HG02852 (cell line): Measurements from ENCODE around the gene SERPINB10.

Experiments
- ATAC-seq: cut with Tn5 transposase; IDR thresholded peaks from one replicate; pipeline ENCODE4 v1.9.1; 2021; ENCODE audit warnings: mild to moderate bottlenecking, moderate library complexity; ENCODE audit not compliant: unreplicated experiment

SERPINB10 gene

GRCh38 chr18:63907664-63908063, at the start of gene SERPINB10:
SERPINB10 (plus strand) TSS chr18:63907958; CDS start chr18:63915511, 7,553 bp downstream.
- ATAC-seq: peak; percentile 58

- ATAC-seq: no peak
Observed at GRCh38 chr18:63858456-63858855, 49.3 kb upstream of the SERPINB10 start.

GRCh38 chr18:63859781-63860475, 47.8 kb upstream of the SERPINB10 start:
- no peak for ATAC-seq

- no peak for ATAC-seq
Observed at GRCh38 chr18:63860531-63860930, 47.2 kb upstream of the SERPINB10 start.

GRCh38 chr18:63867368-63868125, 40.2 kb upstream of the SERPINB10 start:
- no peak for ATAC-seq

GRCh38 chr18:63868546-63868945, 39.2 kb upstream of the SERPINB10 start:
- ATAC-seq: no peak

- no peak for ATAC-seq
Observed at GRCh38 chr18:63869374-63869773, 38.4 kb upstream of the SERPINB10 start.

GRCh38 chr18:63869851-63870250, 37.9 kb upstream of the SERPINB10 start:
- ATAC-seq: no peak

GRCh38 chr18:63871836-63872235, 35.9 kb upstream of the SERPINB10 start:
- no peak for ATAC-seq

GRCh38 chr18:63872586-63872985, 35.2 kb upstream of the SERPINB10 start:
- ATAC-seq: no peak

GRCh38 chr18:63878343-63878742, 29.4 kb upstream of the SERPINB10 start:
- ATAC-seq: no peak

GRCh38 chr18:63878925-63879324, 28.8 kb upstream of the SERPINB10 start:
- no peak for ATAC-seq

- no peak for ATAC-seq
Observed at GRCh38 chr18:63879709-63880108, 28.0 kb upstream of the SERPINB10 start.

GRCh38 chr18:63881851-63882250, 25.9 kb upstream of the SERPINB10 start:
- ATAC-seq: no peak

- no peak for ATAC-seq
Observed at GRCh38 chr18:63882333-63883141, 25.2 kb upstream of the SERPINB10 start.

GRCh38 chr18:63883617-63884016, 24.1 kb upstream of the SERPINB10 start:
- no peak for ATAC-seq

- no peak for ATAC-seq
Observed at GRCh38 chr18:63887424-63887823, 20.3 kb upstream of the SERPINB10 start, which contains the start of gene SERPINB2. SERPINB2 (plus strand) TSS chr18:63887705; CDS start chr18:63891445, 3,740 bp downstream.

- no peak for ATAC-seq
Observed at GRCh38 chr18:63888470-63889190, 19.1 kb upstream of the SERPINB10 start.

GRCh38 chr18:63889626-63890025, 18.1 kb upstream of the SERPINB10 start:
- ATAC-seq: no peak

GRCh38 chr18:63890237-63890949, 17.4 kb upstream of the SERPINB10 start:
- ATAC-seq: no peak
